SH-SY5Y (cell line): ENCODE data around the gene THEMIS2.

Experiments
- GATA2 ChIP-seq: IDR thresholded peaks from 2 replicates; pipeline ENCODE4 v1.6.1; 2011; ENCODE audit warnings: mild to moderate bottlenecking, low read depth, low read length
- GATA3 ChIP-seq: IDR thresholded peaks from 2 replicates; pipeline ENCODE4 v1.6.1; 2011; ENCODE audit warnings: low read depth, mild to moderate bottlenecking, low read length, moderate library complexity

THEMIS2 gene

DNA sequence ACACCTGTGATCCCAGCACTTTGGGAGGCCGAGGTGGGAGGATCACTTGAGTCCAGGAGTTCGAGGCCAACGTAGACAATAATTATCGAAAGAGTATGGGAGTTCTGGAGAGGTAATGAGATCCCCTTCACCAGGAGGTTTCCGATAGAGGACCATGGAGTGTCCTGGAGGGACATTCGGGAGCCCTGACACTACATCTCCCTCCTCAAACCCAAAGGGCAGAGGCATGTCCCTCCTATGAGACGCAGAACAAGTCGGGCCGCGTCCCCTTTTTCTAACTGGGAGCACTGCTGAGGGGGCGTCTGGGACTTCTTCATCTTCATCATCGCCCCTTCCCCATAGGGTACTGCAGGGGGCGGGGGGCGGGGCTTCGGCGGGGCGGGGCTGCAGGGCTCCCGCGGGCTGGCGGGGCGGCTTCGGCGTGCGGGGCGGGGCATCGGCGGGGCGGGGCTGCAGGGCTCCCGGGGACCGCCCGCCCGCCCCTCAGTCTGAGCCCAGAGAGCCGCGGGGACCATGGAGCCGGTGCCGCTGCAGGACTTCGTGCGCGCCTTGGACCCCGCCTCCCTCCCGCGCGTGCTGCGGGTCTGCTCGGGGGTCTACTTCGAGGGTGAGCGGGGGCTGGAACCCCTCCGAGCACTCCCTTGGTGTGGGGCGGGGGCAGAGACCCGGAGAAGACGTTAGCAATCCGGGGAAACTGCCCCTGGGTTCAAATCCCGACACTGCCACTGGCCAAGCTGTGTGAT lies at the start of gene THEMIS2:
THEMIS2 (plus strand) TSS at position 486 of the 743 bp plus-strand sequence; CDS start at position 514, 28 bp downstream.
- TF ChIP-seq GATA2, result no peak

DNA sequence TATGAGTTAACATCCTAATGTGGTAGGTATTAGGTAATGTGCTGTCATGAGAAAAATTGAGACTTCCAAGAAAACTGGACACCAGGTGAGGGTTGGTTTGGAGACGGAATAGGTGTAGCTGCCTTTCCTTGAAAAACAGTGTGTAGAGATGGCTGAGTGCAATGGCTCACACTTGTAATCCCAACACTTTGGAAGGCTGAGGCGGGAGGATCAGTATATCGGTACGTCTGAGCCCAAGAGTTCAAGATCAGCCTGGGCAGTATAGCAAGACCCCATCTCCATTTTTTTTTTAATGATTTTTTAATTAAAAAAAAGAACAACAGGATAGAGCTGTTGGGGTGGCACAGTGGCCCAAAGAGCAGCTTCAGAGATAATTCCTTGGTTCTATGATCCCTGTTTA lies 48.6 kb upstream of the THEMIS2 start:
- TF ChIP-seq GATA2, result no peak
- no peak for TF ChIP-seq GATA3

DNA sequence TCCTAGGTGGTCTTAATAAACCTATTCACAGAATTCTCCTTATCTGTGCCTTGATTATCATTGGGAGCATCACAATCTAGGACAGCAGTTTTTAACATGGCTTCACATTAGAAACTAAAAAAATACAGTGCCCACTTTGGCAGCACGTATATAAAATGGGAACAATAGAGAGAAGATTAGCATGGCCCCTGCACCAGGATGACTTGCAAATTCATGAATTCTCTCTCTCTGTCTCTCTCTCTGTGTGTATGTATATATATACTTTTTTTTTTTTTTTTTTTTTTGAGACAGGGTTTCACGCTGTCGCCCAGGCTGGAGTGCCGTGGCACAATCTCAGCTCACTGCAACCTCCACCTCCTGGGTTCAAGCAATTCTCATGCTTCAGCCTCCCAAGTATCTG lies 47.9 kb upstream of the THEMIS2 start:
- TF ChIP-seq GATA2 (no peak), GATA3 (no peak)

DNA sequence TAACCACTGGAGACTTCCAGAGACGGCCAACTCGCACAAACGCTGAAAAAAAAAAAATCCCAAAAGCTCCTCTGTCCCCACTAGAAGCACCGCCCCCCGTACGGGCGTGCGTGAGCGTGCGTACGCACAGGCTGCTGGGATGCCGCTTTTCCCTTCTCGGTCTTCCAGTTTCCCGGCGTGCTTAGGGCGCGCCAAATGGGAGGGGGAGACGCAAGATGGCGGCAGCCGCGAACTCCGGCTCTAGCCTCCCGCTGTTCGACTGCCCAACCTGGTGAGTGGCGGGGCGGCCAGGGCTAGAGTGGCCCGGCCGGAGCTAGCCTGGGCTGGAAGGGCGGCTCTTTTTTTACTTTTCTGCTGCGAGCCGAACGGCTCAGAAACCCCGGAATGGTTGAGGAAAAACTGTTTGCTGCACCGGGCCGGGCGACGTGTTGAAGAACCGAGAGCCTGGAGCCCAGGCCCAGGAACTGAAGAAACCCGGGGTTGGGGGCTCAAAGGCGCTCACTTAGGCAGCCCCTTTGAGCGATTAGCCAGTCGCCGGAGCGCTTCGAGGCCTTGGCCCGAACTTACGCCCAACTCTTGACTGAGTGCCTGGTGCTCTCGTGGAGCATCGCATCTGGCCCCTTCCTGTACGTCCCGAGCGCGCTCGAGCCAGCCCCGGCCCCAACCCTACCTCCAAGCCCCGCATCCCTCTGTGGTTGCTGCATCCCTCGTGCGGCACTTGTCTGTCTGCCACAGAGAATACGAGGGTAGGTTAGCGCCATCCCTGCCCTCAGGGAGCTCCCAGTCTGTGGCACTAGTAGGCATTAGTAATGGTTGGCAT lies 41.5 kb upstream of the THEMIS2 start, which contains the start of gene PPP1R8:
PPP1R8 (plus strand) TSS at position 162 of the 820 bp plus-strand sequence; CDS start at position 216, 54 bp downstream.
- TF ChIP-seq GATA2 (no peak), GATA3 (no peak)

DNA sequence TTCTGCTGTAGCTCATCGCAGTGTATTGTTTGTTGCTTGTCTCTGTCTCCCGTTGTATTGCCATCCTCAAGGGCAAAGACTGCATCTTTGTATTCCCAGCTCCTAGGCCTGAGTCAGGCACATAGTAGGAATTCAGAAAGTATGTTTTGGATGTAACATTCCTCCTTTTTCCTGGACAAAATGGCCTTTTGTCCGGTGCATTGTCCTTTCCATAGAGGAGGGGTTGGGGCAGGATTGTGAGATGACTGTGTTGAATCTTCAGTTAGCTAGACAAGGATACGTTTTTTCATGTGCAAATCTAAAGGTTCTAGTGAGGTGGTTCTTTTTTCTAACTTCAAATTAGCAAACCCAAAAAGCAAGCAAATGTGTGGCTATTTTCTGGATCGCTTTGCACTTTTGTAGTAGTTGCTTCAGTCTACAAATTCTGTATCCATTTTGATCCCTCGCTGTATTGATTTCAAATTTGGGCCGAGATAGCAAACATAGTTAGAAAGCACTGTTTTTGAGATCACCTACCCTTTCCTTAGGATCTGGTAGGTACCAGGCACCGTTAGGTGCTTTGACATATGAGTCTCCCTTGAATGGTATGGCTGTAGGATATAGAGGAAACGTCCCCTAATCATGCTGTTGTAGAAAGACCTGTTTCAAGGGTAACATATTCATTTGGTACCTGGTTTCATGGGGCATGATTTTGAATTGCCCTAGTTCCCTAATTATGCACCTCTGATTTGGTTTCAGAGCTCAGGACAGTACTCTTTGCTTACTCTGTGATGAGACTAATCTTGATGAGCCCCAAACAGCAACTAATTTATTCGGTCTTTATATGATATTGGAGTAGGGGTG lies 40.6 kb upstream of the THEMIS2 start:
- no peak for TF ChIP-seq GATA3
- no peak for TF ChIP-seq GATA2

DNA sequence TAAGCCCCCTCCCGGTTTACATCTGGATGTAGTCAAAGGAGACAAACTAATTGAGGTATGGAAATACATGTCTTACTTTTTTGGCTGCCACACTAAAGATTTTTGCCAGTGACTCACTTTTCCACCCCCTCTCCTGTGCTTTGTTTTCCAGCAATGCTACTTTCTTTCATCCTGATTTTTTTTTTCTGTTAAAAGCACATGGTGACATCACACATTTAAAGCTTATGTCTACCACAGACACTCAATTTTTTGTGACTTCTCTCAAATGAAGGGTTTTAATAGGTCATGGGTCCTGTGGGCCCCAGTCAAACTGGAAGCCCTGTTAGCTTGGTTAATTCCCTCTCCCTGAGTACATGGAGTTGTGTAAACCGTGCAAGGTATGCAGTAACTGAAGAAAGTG lies 39.6 kb upstream of the THEMIS2 start:
- TF ChIP-seq GATA2, result no peak
- no peak for TF ChIP-seq GATA3

DNA sequence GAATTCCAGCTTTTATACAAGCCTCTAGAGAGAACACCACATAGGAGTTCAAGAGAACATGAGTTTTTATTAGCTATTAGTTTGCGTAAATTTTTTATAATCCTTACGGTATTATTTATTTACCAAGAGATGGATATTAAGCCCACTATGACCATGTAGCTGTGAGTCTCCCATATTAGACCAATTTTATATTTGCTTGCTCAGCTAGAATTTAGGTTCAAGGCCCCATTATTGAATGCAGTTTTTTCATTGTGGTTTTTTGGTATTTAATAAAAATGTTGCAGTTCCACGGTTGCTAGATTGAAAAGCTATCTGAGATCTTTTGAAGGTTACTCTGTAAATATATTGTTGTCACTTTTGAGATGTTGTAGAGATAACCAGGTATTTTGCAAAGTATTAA lies 38.9 kb upstream of the THEMIS2 start:
- no peak for TF ChIP-seq GATA3
- TF ChIP-seq GATA2, result no peak

DNA sequence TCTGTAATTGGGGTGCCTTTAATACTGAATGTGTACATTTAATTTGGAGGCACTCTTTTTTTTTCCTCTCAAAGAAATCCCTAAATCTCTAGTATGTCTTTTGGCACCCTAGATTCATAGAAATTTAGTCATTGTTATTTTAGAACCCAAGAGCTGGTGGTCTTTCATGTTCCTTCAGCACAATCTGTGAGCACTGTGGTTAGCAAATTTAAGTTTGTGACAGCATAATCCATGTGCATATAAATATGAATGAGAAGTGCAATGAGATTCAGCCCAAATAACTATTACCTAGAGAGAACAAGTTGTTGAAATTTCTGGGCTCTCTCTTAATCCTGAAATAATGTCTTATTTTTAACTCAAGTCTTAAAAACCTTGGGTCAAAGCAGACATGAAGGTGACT lies 37.3 kb upstream of the THEMIS2 start:
- TF ChIP-seq GATA2 (no peak), GATA3 (no peak)

DNA sequence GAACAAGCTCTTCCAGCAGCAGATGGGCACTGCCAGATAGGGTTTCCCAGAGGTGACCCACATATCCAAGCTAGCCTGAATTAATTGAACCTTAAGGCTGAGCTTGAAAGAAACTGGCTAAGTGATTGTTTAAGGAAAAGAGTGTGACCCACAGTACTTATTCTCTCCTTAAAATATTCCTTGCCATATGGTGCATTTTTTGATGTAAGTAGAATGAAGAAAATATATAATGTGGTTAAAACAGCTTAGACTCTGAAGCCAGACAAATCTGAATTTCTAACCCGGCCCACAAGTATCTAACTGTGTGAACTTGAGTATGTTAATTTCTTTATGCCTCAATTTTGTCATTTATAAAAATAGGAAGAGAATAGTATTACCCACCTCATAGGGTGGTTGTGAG lies 36.8 kb upstream of the THEMIS2 start:
- TF ChIP-seq GATA2, result no peak
- TF ChIP-seq GATA3, result no peak

DNA sequence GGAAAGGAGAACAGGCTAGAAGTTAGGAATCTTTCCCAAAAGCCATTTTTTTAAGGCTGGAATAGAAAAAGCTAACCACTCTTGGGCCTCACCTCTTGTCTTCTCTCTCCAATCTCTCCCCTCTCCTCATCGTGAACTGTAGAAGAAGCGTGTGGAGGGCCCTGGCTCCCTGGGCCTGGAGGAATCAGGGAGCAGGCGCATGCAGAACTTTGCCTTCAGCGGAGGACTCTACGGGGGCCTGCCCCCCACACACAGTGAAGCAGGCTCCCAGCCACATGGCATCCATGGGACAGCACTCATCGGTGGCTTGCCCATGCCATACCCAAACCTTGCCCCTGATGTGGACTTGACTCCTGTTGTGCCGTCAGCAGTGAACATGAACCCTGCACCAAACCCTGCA lies 22.4 kb upstream of the THEMIS2 start:
- no peak for TF ChIP-seq GATA3

DNA sequence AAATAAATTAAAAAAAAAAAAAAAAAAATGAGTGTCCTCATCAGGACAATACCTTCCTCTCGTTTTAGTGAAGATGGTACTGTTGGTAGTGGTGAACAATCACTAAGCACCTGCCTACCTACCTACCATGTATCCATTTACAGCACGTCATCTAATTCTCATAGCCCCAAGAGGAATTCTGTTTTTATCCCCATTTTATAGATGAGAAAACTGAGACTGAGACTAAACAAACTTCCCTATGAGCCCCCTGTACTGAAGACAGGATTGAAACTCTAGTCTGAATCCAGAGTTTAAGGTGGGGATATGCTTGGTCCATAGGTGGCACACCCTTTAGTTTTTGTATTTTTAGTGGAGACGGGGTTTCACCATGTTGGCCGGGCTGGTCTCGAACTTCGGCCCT lies 17.3 kb upstream of the THEMIS2 start:
- no peak for TF ChIP-seq GATA2
- no peak for TF ChIP-seq GATA3

DNA sequence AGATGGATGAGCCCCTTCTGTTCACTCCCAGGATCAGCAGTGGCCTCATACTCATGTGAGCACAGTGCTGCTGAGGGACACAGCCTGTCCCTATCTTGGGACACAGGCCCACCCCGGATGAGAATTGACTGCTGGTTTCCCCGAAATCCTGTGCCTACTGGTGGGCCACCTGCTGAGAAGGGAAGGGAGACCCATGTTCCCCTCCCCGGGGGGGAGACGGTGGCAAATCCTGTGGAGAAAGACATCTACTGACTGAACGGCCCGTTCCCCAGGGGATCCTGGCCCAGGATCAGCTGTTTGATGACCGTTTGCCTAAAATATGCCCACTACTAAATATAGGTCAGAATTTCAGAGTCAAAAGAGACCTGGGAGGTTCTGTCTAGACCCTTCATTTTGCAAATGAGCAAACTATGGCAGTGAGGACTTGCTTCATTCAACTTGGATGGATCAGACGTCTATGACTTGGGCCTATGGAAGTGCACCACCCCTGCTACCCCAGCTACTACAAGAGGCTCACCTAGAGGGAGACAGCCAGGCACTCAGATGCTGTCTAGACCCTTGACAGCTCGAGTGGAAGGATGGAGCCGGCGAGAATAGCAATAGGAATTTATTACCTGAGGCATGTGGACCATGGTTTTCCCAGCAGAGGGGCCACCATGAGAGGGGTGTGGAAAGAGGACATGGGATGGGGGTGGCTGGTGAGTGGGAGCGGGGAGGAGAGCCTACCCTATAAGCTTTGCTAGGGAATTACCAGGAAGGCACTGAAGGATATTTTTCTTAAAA lies 15.6 kb upstream of the THEMIS2 start:
- TF ChIP-seq GATA3, result no peak
- no peak for TF ChIP-seq GATA2
